Tibial nerve (tissue), 4 donors: Measurements from ENCODE around the gene ESRRB. TPM values are rescaled to one million over a fixed set of nuclear protein-coding genes. Genes with fewer than 3 reads are reported as not detected.

ENCODE experiments used
- DNase-seq, 2 donors: peaks; one replicate each; pipeline ENCODE4 v3.0.0-alpha.2; 2019; ENCODE audit warnings: low spot score in 2 of 2
- H3K27ac ChIP-seq, 4 donors: fragments of 200-600 bp; sonication (generic) in 3 of 4; one replicate each; pipeline ENCODE4 v1.5.1; 2017 to 2019; ENCODE audit warnings: mild to moderate bottlenecking in 1 of 4
- H3K27me3 ChIP-seq, 2 donors: fragments of 200-600 bp; sonication (generic) in 1 of 2; one replicate each; pipeline versions ENCODE4 v1.5.1 to v1.6.0; 2017 to 2019
- H3K36me3 ChIP-seq, 3 donors: fragments of 200-600 bp; sonication (generic); one replicate each; pipeline ENCODE4 v1.5.1; 2018 to 2019
- H3K4me1 ChIP-seq, 4 donors: fragments of 200-600 bp; sonication (generic) in 3 of 4; one replicate each; pipeline ENCODE4 v1.5.1; 2017 to 2019
- H3K4me3 ChIP-seq, 4 donors: fragments of 200-600 bp; sonication (generic) in 3 of 4; one replicate each; pipeline ENCODE4 v1.5.1; 2017 to 2019; ENCODE audit warnings: mild to moderate bottlenecking in 1 of 4, moderate library complexity in 1 of 4
- H3K9me3 ChIP-seq, 4 donors: fragments of 200-600 bp; sonication (generic) in 3 of 4; one replicate each; pipeline ENCODE4 v1.5.1; 2017 to 2019
- EP300 ChIP-seq, 2 donors: sonication (generic); formaldehyde crosslinking; IDR thresholded peaks; one replicate each; pipeline ENCODE4 v1.6.1; 2017; ENCODE audit warnings: antibody characterized with exemption in 2 of 2, mild to moderate bottlenecking in 1 of 2
- POLR2A ChIP-seq, 2 donors: fragments of 450-650 bp; IDR thresholded peaks; one replicate each; pipeline ENCODE4 v1.6.1; 2017; ENCODE audit warnings: antibody characterized with exemption in 2 of 2, mild to moderate bottlenecking in 2 of 2, moderate library complexity in 2 of 2
- WGBS, 2 donors: methylation state at CpG; one replicate each; pipeline ENCODE4 v1.1.5; 2018; 5-methylcytosine and 5-hydroxymethylcytosine counted together
- total RNA-seq, 4 donors: library from RNA; depleted of rRNA; stranded (reverse); fragments of >200 nt; gene quantifications; one replicate each; pipeline ENCODE4 v1.1.0, GENCODE V29; 2016
- TF ChIP-seq, protein P1 (sequence below), 5 experiments: fragments of 200-600 bp in 3 of 5; fragments of 450-650 bp in 2 of 5; sonication (generic) in 3 of 5; IDR thresholded peaks; one replicate each; pipeline ENCODE4 v1.5.1; 2016 to 2019; ENCODE audit warnings: antibody characterized with exemption in 5 of 5, mild to moderate bottlenecking in 3 of 5, moderate library complexity in 2 of 5

ESRRB gene
- total RNA-seq, 4 donors from 2014 or later, result 0.87 to 1.5 TPM; not detected in 2

DNA sequence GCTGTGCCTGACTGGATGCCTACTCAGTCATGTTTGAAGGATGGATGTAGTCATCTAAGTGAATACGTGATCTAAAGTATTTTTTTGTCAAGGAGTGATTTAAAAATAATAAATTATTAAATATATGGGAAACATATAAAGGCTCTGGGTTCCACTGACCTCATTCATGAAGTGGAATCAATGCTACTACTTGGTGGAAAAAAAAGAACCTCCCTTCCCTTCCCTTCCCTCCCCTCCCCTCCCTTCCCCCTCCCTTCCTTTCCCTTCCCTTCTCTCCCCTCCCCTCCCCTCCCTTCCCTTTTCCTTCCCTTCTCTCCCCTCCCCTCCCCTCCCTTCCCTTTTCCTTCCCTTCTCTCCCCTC lies 162.7 kb downstream of the ESRRB start:
- no peak for DNase-seq
- H3K36me3 ChIP-seq, result no peaks in the 10 kb centered on the region
- TF ChIP-seq EP300 (IDR thresholded peaks at IDR 0.05), result no peak
- TF ChIP-seq, protein P1, sequence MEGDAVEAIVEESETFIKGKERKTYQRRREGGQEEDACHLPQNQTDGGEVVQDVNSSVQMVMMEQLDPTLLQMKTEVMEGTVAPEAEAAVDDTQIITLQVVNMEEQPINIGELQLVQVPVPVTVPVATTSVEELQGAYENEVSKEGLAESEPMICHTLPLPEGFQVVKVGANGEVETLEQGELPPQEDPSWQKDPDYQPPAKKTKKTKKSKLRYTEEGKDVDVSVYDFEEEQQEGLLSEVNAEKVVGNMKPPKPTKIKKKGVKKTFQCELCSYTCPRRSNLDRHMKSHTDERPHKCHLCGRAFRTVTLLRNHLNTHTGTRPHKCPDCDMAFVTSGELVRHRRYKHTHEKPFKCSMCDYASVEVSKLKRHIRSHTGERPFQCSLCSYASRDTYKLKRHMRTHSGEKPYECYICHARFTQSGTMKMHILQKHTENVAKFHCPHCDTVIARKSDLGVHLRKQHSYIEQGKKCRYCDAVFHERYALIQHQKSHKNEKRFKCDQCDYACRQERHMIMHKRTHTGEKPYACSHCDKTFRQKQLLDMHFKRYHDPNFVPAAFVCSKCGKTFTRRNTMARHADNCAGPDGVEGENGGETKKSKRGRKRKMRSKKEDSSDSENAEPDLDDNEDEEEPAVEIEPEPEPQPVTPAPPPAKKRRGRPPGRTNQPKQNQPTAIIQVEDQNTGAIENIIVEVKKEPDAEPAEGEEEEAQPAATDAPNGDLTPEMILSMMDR (IDR thresholded peaks at IDR 0.05), result no peak
- no peak for TF ChIP-seq POLR2A (IDR thresholded peaks at IDR 0.05)
- H3K9me3 ChIP-seq, result no peaks in the 10 kb centered on the region
- no peak overlapping the region for H3K4me3 ChIP-seq
- no peak overlapping the region for H3K27ac ChIP-seq
- WGBS, 2 donors, result 42 to 61% methylated on average over 1 of the region's 1 CpG
- H3K4me1 ChIP-seq, result peaks cover 0 to 13% (median 2%) of the 10 kb centered on the region in 4 donors
- no peaks in the 10 kb centered on the region for H3K27me3 ChIP-seq

DNA sequence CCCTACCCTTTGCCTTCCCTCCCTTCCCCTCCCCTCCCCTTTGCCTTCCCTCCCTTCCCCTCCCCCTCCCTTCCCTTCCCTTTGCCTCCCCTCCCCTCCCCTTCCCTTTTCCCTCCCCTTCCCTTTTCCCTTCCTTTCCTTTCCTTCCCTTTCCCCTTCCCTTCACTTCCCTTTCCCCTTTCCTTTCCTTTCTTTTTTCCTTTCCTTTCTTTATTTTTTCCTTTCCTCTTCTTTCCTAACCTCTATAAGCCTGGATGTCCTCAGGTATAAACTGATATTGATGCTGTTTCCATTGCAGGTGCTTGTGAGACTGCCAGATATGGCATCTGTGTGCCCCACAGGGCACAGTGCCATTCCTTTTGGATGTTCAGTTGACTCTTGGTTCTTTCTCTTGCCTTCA lies 163.2 kb downstream of the ESRRB start:
- Histone ChIP-seq H3K9me3 (no peaks in the 10 kb centered on the region), H3K4me3 (no peak overlapping the region), H3K27ac (no peak overlapping the region), H3K27me3 (no peaks in the 10 kb centered on the region), H3K4me1 (peaks cover 0 to 13% (median 2%) of the 10 kb centered on the region in 4 donors), H3K36me3 (no peaks in the 10 kb centered on the region)
- DNase-seq, result no peak
- TF ChIP-seq EP300 (IDR thresholded peaks at IDR 0.05) (no peak), POLR2A (IDR thresholded peaks at IDR 0.05) (no peak)
- TF ChIP-seq, protein P1 (IDR thresholded peaks at IDR 0.05), result no peak

DNA sequence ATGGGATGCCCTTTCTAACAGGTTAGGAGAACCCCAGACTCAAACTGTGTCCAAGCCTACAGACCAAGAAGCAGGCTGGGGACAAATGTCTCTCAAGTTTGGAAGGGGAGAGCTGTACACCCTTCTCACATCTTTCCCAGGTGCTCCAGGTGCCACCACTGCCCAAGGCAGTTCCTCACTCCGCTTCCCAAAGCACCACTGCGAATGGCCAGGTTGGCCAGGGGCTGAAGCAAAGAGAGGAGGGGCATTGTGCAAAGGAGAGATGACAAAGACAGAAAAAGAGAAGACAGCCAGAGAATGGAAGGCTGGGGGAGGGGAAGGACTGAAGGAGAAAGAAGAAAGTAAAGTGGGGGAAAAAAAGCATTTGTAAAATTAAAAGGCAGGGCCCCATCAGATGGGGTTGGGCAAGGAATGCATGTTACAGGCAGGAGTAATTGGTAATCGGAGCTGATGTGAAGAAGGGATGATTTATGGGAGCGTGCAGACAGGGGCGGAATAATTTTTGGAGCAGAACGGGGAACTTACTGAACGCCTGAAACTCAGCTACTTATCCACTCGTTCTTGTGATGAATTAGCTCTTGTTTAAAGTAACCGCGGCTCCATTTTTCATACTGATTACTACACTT lies 165.8 kb downstream of the ESRRB start:
- DNase-seq, result no peak
- H3K4me1 ChIP-seq, result peaks cover 0 to 13% (median 2%) of the 10 kb centered on the region in 4 donors
- H3K4me3 ChIP-seq, result no peak overlapping the region
- TF ChIP-seq POLR2A (IDR thresholded peaks at IDR 0.05), result no peak
- no peak overlapping the region for H3K27ac ChIP-seq
- H3K36me3 ChIP-seq, result no peaks in the 10 kb centered on the region
- no peaks in the 10 kb centered on the region for H3K27me3 ChIP-seq
- 28 to 29% methylated on average over 10 of the region's 10 CpGs for WGBS, 2 donors
- no peaks in the 10 kb centered on the region for H3K9me3 ChIP-seq

DNA sequence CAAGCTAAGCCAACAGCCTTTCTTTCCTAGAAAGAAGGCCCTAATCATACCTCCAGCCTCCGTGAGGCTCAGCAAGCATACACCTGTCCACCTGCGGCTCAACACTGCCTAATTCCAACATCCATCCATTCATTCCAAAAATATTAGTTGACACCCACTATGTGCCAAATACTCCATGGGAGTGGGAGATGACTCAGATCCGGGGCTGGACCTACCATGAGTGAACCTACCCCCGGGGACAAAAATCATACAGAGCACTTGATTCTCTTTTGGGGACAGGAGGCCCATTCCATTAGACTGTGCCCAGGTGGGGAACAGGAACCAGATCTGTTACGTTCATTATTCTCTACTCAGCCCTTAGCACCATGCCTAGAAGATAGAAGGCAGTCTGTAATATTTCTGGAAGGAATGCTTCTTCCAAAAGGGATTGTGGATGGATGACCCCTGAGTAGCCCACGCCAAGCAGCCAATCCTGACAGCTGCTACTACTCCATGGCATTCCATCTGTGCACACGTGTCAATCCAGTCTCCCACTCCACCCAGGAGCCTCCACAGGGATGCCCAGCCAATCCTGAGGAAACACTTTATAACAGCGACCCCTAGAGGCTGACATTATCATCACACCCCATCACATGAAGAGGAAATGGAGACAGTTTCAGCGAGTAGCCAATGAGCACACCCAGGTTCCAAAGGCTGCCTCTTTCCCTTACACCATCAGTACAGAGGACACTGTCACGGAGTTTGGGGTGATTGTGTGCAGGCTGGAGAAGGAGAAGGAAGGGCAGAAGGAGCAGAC lies 170.7 kb downstream of the ESRRB start:
- no peaks in the 10 kb centered on the region for H3K9me3 ChIP-seq
- TF ChIP-seq, protein P1 (IDR thresholded peaks at IDR 0.05), result no peak
- TF ChIP-seq POLR2A (IDR thresholded peaks at IDR 0.05) (no peak), EP300 (IDR thresholded peaks at IDR 0.05) (no peak)
- WGBS, 2 donors, result 56 to 59% methylated on average over 10 of the region's 10 CpGs
- DNase-seq, result no peak
- H3K4me3 ChIP-seq, result no peak overlapping the region
- peaks cover 0 to 7% (median 0%) of the 10 kb centered on the region in 4 donors for H3K4me1 ChIP-seq
- no peaks in the 10 kb centered on the region for H3K27me3 ChIP-seq
- H3K27ac ChIP-seq, result no peak overlapping the region
- no peaks in the 10 kb centered on the region for H3K36me3 ChIP-seq

DNA sequence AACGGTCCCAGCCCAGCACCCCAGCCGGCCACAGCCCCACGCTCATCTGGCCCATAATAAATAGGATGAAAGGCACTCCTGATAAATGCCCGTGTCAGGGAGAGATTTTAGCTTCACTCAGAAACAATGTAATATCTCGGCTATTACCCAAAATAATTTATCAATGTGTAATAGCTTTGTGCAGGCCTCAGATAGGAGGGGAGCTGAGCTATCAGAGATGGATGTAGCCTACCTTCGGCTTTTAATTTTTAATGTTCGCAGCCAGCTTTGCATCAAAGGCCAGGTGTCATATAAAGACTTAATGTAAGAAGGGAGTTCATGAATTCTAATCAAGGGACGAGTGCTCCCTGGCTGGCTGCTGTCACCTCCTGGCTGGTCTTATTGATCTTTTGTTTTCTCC lies 171.9 kb downstream of the ESRRB start:
- WGBS, 2 donors, result 80 to 81% methylated on average over 8 of the region's 8 CpGs
- H3K4me1 ChIP-seq, result no peaks in the 10 kb centered on the region
- no peaks in the 10 kb centered on the region for H3K27me3 ChIP-seq
- H3K36me3 ChIP-seq, result no peaks in the 10 kb centered on the region
- no peak for DNase-seq
- no peaks in the 10 kb centered on the region for H3K9me3 ChIP-seq
- no peak overlapping the region for H3K4me3 ChIP-seq
- no peak for TF ChIP-seq POLR2A (IDR thresholded peaks at IDR 0.05)
- TF ChIP-seq, protein P1 (IDR thresholded peaks at IDR 0.05), result no peak
- TF ChIP-seq EP300 (IDR thresholded peaks at IDR 0.05), result no peak
- no peak overlapping the region for H3K27ac ChIP-seq
